Esophagus squamous epithelium (tissue), 5 donors: ENCODE data around the gene MTFMT. TPM values are rescaled to one million over a fixed set of nuclear protein-coding genes. Genes with fewer than 3 reads are reported as not detected.

Experiments used
- DNase-seq: peaks from one replicate; lab custom pipeline; 2025; lab: John Stamatoyannopoulos, UW
- H3K27ac ChIP-seq, 4 donors: fragments of 200-600 bp; sonication (generic); one replicate each; pipeline ENCODE4 v1.5.1; 2016 to 2019; ENCODE audit warnings: mild to moderate bottlenecking in 1 of 4
- H3K27me3 ChIP-seq, 4 donors: fragments of 200-600 bp; sonication (generic); 1 replicate in 3 of 4; 2 replicates in 1 of 4; pipeline versions ENCODE4 v1.5.1 to v1.6.0; 2017 to 2021; ENCODE audit warnings: antibody characterized with exemption in 1 of 4
- H3K36me3 ChIP-seq, 3 donors: fragments of 200-600 bp; sonication (generic); one replicate each; pipeline ENCODE4 v1.5.1; 2016 to 2019
- H3K4me1 ChIP-seq, 3 donors: fragments of 200-600 bp; sonication (generic); one replicate each; pipeline ENCODE4 v1.5.1; 2017 to 2019
- H3K4me3 ChIP-seq, 4 donors: fragments of 200-600 bp; sonication (generic); 1 replicate in 3 of 4; 2 replicates in 1 of 4; pipeline ENCODE4 v1.5.1; 2016 to 2019; ENCODE audit warnings: mild to moderate bottlenecking in 2 of 4, moderate library complexity in 1 of 4
- H3K9me3 ChIP-seq, 3 donors: fragments of 200-600 bp; sonication (generic); one replicate each; pipeline ENCODE4 v1.5.1; 2016 to 2019
- POLR2A ChIP-seq, 4 donors: fragments of 450-650 bp; IDR thresholded peaks; one replicate each; pipeline ENCODE4 v1.6.1; 2017; ENCODE audit warnings: antibody characterized with exemption in 4 of 4, mild to moderate bottlenecking in 4 of 4, moderate library complexity in 3 of 4
- WGBS, 2 donors: methylation state at CpG; one replicate each; pipeline ENCODE4 v1.1.5; 2018; 5-methylcytosine and 5-hydroxymethylcytosine counted together
- intact Hi-C: fragments of 100-400 bp; cut with DNase I; formaldehyde crosslinking; loops from one replicate; pipeline ENCODE4 v1.15.0; 2022
- total RNA-seq, 4 donors: library from RNA; depleted of rRNA; stranded (reverse); fragments of >200 nt; gene quantifications; one replicate each; pipeline ENCODE4 v1.1.0, GENCODE V29; 2016
- TF ChIP-seq, protein P1 (sequence below), 6 experiments: fragments of 450-650 bp in 4 of 6; fragments of 200-600 bp in 2 of 6; sonication (generic) in 2 of 6; IDR thresholded peaks; one replicate each; pipeline ENCODE4 v1.5.1; 2016 to 2019; ENCODE audit warnings: antibody characterized with exemption in 6 of 6, mild to moderate bottlenecking in 4 of 6, moderate library complexity in 4 of 6
- donor health status: DM: yes; HTN: yes; CAD: no.

Gene MTFMT
- total RNA-seq, 4 donors from 2014 or later: 12.8 to 21.0 (median 17.8) TPM

DNA sequence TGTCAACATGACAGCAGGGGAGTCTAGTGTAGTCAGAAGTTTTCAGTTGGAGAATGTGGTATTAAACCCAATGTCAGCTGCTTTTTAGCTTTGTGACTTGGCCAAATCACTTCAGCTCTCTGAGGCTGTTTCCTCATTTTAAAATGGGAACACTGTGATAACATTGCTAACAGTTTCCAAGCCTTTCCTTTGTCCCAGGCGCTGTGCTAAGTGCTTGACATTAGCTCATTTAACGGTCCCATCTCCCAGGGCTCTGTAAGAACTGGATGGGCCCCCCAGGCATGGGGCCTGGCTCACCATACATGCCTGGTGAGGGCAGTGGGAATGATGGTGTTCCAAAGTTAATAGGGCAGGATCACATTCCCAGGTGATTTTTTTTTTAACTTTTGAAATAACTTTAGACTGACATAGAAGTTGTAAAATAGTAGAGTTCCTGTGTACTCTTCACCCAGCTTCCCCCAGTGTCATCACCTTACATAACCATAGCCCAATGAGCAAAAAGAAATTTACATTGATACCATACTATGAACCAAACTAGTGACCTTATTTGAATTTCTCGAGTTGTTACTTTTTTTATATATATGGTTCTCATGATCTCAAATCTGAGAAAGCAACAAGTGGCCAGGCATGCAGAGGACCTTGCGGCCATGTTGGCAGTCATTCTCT is 30.6 kb upstream of the MTFMT start:
- peak overlapping the region; percentile 44 to 92 (median 83) for H3K27ac ChIP-seq
- TF ChIP-seq, protein P1, sequence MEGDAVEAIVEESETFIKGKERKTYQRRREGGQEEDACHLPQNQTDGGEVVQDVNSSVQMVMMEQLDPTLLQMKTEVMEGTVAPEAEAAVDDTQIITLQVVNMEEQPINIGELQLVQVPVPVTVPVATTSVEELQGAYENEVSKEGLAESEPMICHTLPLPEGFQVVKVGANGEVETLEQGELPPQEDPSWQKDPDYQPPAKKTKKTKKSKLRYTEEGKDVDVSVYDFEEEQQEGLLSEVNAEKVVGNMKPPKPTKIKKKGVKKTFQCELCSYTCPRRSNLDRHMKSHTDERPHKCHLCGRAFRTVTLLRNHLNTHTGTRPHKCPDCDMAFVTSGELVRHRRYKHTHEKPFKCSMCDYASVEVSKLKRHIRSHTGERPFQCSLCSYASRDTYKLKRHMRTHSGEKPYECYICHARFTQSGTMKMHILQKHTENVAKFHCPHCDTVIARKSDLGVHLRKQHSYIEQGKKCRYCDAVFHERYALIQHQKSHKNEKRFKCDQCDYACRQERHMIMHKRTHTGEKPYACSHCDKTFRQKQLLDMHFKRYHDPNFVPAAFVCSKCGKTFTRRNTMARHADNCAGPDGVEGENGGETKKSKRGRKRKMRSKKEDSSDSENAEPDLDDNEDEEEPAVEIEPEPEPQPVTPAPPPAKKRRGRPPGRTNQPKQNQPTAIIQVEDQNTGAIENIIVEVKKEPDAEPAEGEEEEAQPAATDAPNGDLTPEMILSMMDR (IDR thresholded peaks at IDR 0.05): no peak
- TF ChIP-seq POLR2A (IDR thresholded peaks at IDR 0.05): no peak
- no peak for DNase-seq
- H3K4me3 ChIP-seq: no peak overlapping the region
- peaks cover 0 to 10% (median 0%) of the 10 kb centered on the region in 3 donors for H3K36me3 ChIP-seq
- H3K9me3 ChIP-seq: no peaks in the 10 kb centered on the region
- 83 to 86% methylated on average over 4 of the region's 4 CpGs for WGBS, 2 donors
- intact Hi-C loops: loop anchor here (10.0 kb wide), 1 partner anchor 215 kb away; no protein-coding TSS in a partner anchor
- H3K27me3 ChIP-seq: peaks cover 0 to 3% (median 0%) of the 10 kb centered on the region in 4 donors
- peaks cover 6 to 84% (median 25%) of the 10 kb centered on the region in 3 donors for H3K4me1 ChIP-seq

GRCh38 chr15:65059369-65059750 is 29.9 kb upstream of the MTFMT start:
- intact Hi-C loops: loop anchor here (10.0 kb wide), 1 partner anchor 215 kb away; no protein-coding TSS in a partner anchor
- peaks cover 13 to 84% (median 32%) of the 10 kb centered on the region in 3 donors for H3K4me1 ChIP-seq
- no peak overlapping the region for H3K4me3 ChIP-seq
- DNase-seq: no peak
- H3K9me3 ChIP-seq: no peaks in the 10 kb centered on the region
- TF ChIP-seq POLR2A (IDR thresholded peaks at IDR 0.05): no peak
- TF ChIP-seq, protein P1 (IDR thresholded peaks at IDR 0.05): no peak
- peaks cover 0 to 10% (median 0%) of the 10 kb centered on the region in 3 donors for H3K36me3 ChIP-seq
- WGBS, 2 donors: 80% methylated on average over 1 of the region's 3 CpGs
- peak overlapping the region; percentile 44 to 92 (median 83) for H3K27ac ChIP-seq
- H3K27me3 ChIP-seq: no peaks in the 10 kb centered on the region

GRCh38 chr15:65058394-65059368 is 29.2 kb upstream of the MTFMT start:
- no peak for TF ChIP-seq POLR2A (IDR thresholded peaks at IDR 0.05)
- TF ChIP-seq, protein P1 (IDR thresholded peaks at IDR 0.05): no peak
- no peak for DNase-seq
- 100% methylated on average over 1 to 2 of the region's 16 CpGs for WGBS, 2 donors
- H3K36me3 ChIP-seq: peaks cover 0 to 16% (median 0%) of the 10 kb centered on the region in 3 donors
- no peak overlapping the region for H3K4me3 ChIP-seq
- H3K4me1 ChIP-seq: peaks cover 13 to 82% (median 31%) of the 10 kb centered on the region in 3 donors
- H3K27ac ChIP-seq: peak overlapping the region in 3 of 4 donors; percentile 81 to 92 (median 85)
- intact Hi-C loops: loop anchor here (10.0 kb wide), 1 partner anchor 216 kb away; no protein-coding TSS in a partner anchor
- no peaks in the 10 kb centered on the region for H3K9me3 ChIP-seq
- H3K27me3 ChIP-seq: no peaks in the 10 kb centered on the region

DNA sequence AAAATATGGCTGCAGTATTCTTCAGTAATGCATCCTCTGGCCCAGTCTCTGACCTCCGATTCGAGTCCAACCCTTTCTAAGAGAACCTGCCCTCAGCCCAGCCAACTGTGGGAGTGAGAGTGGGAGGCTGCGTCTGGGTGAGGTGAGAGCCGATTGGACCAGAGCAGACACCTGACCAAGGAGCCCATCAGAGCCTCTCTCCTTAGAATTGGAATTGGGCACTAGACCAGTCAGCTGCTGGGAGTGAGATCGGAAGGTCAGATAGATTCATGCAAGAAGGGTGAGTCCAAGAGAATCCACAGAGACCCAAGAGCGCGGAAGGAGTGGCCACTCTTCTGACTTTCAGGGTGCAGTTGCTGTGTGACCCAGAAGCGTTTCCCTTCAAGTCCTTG is 28.1 kb upstream of the MTFMT start:
- Histone ChIP-seq H3K4me3 (no peak overlapping the region), H3K36me3 (peaks cover 0 to 27% (median 0%) of the 10 kb centered on the region in 3 donors), H3K27me3 (no peaks in the 10 kb centered on the region), H3K4me1 (peaks cover 13 to 71% (median 25%) of the 10 kb centered on the region in 3 donors), H3K27ac (peak overlapping the region in 3 of 4 donors; percentile 17 to 80 (median 56)), H3K9me3 (no peaks in the 10 kb centered on the region)
- TF ChIP-seq, protein P1 (IDR thresholded peaks at IDR 0.05): no peak
- no peak for TF ChIP-seq POLR2A (IDR thresholded peaks at IDR 0.05)
- 87 to 94% methylated on average over 3 to 7 of the region's 8 CpGs for WGBS, 2 donors
- no peak for DNase-seq
- intact Hi-C loops: loop anchor here (10.0 kb wide), 1 partner anchor 217 kb away; no protein-coding TSS in a partner anchor
